GM20000 (cell line): ENCODE measurements around the gene SPTB.

ENCODE experiments used
- DNase-seq: peaks from one replicate; pipeline ENCODE4 v3.0.0; 2012; ENCODE audit warnings: low spot score
- CTCF ChIP-seq: IDR thresholded peaks from 2 replicates; pipeline ENCODE4 v1.5.1; 2012; ENCODE audit warnings: mild to moderate bottlenecking, control low read depth; ENCODE audit errors: extremely low read depth, missing control alignments

The SPTB gene

GRCh38 chr14:64728106-64728505 is 151.6 kb downstream of the SPTB start:
- no peak for TF ChIP-seq CTCF
- DNase-seq: no peak

GRCh38 chr14:64727551-64728071 is 152.1 kb downstream of the SPTB start:
- TF ChIP-seq CTCF: no peak
- DNase-seq: no peak

- DNase-seq: no peak
- TF ChIP-seq CTCF: no peak
Observed at GRCh38 chr14:64726585-64726890, 153.2 kb downstream of the SPTB start.

- no peak for DNase-seq
- no peak for TF ChIP-seq CTCF
Observed at GRCh38 chr14:64725879-64726584, 153.7 kb downstream of the SPTB start.

- no peak for DNase-seq
- TF ChIP-seq CTCF: no peak
Observed at GRCh38 chr14:64725261-64725815, 154.4 kb downstream of the SPTB start.

- DNase-seq: no peak
- no peak for TF ChIP-seq CTCF
Observed at GRCh38 chr14:64724578-64724930, 155.2 kb downstream of the SPTB start.

- DNase-seq: no peak
- TF ChIP-seq CTCF: no peak
Observed at GRCh38 chr14:64723691-64724577, 155.8 kb downstream of the SPTB start.
